HG02571 (cell line): ENCODE results near the gene DUSP16.

ENCODE experiments used
- ATAC-seq: cut with Tn5 transposase; IDR thresholded peaks from one replicate; pipeline ENCODE4 v1.9.1; 2021; ENCODE audit warnings: mild to moderate bottlenecking, moderate library complexity; ENCODE audit not compliant: unreplicated experiment

DUSP16 gene

GRCh38 chr12:12499909-12500604 is 62.6 kb downstream of the DUSP16 start:
- no peak for ATAC-seq

GRCh38 chr12:12498210-12498609 is 64.5 kb downstream of the DUSP16 start:
- no peak for ATAC-seq

GRCh38 chr12:12495536-12495935 is 67.1 kb downstream of the DUSP16 start:
- no peak for ATAC-seq

- no peak for ATAC-seq
Measured at GRCh38 chr12:12492547-12492946, 70.1 kb downstream of the DUSP16 start.

GRCh38 chr12:12491606-12492005 is 71.1 kb downstream of the DUSP16 start:
- ATAC-seq, result no peak

- ATAC-seq, result no peak
Measured at GRCh38 chr12:12488823-12489550, 73.7 kb downstream of the DUSP16 start.

- no peak for ATAC-seq
Measured at GRCh38 chr12:12488296-12488695, 74.4 kb downstream of the DUSP16 start.

GRCh38 chr12:12487490-12487889 is 75.2 kb downstream of the DUSP16 start:
- ATAC-seq, result no peak

GRCh38 chr12:12486661-12487240 is 75.9 kb downstream of the DUSP16 start:
- peak; percentile 82 for ATAC-seq

GRCh38 chr12:12483438-12483837 is 79.2 kb downstream of the DUSP16 start:
- ATAC-seq, result no peak

- ATAC-seq, result no peak
Measured at GRCh38 chr12:12482959-12483358, 79.7 kb downstream of the DUSP16 start.

GRCh38 chr12:12482150-12482761 is 80.4 kb downstream of the DUSP16 start:
- no peak for ATAC-seq

GRCh38 chr12:12481631-12482030 is 81.0 kb downstream of the DUSP16 start:
- no peak for ATAC-seq

- ATAC-seq, result no peak
Measured at GRCh38 chr12:12480074-12480473, 82.6 kb downstream of the DUSP16 start.

- ATAC-seq, result no peak
Measured at GRCh38 chr12:12477532-12477890, 85.2 kb downstream of the DUSP16 start.

GRCh38 chr12:12476857-12477531 is 85.7 kb downstream of the DUSP16 start:
- ATAC-seq, result no peak

- ATAC-seq, result peak; percentile 88
Measured at GRCh38 chr12:12474931-12475795, 87.5 kb downstream of the DUSP16 start.

- ATAC-seq, result no peak
Measured at GRCh38 chr12:12474471-12474928, 88.2 kb downstream of the DUSP16 start.

- ATAC-seq, result no peak
Measured at GRCh38 chr12:12473223-12473622, 89.4 kb downstream of the DUSP16 start.
